HG03575 (cell line): ENCODE results near the gene FRAS1.
"Not testable (repeated sequence)": the region's sequence is repeated elsewhere in the genome, so short reads cannot be mapped to it uniquely, and the experiment has no call there.

Experiments used
- ATAC-seq: cut with Tn5 transposase; IDR thresholded peaks from one replicate; pipeline ENCODE4 v1.9.1; 2021; ENCODE audit not compliant: unreplicated experiment, insufficient number of reproducible peaks, low FRiP score; ENCODE audit errors: extremely low read depth

The FRAS1 gene

DNA sequence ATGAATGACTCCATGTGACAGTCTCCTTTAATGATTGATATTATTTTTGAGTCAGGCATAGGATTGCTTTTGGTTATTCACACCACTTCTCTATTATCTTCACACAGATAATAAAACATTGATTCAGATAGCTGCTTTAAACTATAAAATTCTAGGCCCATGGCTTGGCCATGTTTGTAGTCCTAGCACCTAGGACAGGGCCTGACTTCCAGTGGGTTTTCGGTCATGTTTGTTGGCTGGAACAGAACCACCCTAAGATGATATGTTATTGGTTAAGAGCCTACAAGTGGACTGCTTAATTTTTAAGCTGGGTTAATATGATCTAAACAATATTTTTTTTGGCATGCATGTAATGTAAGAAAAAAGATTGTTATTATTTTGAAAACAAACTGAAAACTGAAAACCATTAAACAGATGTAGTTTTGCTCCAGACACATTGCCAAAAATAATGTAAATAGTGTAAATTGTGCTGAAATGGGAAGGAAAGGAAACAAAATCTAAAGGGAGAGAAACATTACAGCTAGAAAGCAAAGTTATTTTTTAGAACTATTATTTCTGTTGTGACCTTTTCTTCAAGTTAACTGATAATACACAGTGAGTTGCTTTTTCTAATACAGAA is 98.0 kb downstream of the FRAS1 start:
- ATAC-seq = no peak

DNA sequence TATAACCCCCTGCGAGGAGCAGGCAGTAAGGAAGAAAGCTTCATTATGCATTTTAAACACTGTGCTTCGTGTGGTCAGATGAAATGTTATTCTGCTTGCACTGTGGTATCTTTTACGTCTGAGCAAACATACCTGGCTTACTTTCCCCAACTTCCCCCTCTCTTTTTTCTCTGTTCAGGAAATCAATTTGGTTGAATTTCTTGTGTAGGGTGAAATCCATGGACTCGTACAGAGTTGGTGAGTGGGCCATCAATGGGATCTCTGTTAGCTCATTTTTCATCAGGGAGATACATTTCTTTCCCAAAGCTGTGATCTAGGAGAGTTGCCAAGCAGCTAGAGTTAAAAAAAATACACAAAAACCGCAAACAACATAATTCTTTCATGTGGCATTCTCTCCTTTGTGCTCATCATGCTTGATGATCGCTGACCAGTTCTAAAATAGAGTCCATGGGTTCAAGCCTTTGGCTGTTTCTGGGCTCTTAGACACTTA is 98.5 kb downstream of the FRAS1 start:
- no peak for ATAC-seq

GRCh38 chr4:78156520-78156919 is 99.4 kb downstream of the FRAS1 start:
- no peak for ATAC-seq

GRCh38 chr4:78162342-78162741 is 105.2 kb downstream of the FRAS1 start:
- ATAC-seq = no peak

- ATAC-seq = no peak
Measured at GRCh38 chr4:78162821-78163220, 105.7 kb downstream of the FRAS1 start.

DNA sequence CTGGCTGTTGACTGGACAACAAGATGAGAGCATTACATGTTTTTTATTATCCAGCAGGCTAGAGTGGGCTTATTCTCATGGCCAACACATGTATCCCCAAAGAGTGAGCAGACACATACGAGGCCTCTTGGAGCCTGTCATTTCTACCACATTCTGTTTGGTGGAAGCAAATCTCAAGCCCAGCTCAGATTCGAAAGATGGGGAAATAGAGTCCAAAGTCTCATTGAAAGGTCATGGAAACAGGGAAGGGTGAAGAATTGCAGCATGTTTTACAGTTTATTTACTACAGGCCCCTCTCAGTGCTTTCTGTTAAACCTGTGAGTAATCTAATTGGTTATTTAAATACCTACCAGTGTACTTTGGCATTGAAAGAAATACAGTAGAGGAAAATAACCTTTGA is 108.6 kb downstream of the FRAS1 start:
- ATAC-seq = no peak

DNA sequence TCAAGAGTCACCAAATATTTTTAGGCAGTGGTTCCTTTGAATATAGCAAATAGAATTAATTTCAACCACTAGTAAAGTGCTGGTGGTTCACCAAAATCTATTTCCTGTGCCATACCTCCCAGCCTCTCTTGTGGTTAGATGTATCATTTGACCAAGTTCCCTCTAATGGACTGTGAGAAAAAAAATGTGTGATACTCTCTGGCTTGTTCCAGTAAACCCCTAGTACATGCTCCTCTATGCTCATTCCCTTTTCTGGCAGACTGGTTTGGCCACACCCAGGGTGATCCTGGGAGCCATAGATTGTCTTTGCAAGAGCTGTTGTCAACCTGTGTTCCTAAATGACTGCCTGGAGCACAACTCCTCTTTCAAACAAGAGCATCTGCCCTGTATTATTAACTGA is 109.5 kb downstream of the FRAS1 start:
- ATAC-seq = no peak

- no peak for ATAC-seq
Measured at GRCh38 chr4:78167510-78167909, 110.4 kb downstream of the FRAS1 start.

- no peak for ATAC-seq
Measured at GRCh38 chr4:78168029-78168428, 110.9 kb downstream of the FRAS1 start.

DNA sequence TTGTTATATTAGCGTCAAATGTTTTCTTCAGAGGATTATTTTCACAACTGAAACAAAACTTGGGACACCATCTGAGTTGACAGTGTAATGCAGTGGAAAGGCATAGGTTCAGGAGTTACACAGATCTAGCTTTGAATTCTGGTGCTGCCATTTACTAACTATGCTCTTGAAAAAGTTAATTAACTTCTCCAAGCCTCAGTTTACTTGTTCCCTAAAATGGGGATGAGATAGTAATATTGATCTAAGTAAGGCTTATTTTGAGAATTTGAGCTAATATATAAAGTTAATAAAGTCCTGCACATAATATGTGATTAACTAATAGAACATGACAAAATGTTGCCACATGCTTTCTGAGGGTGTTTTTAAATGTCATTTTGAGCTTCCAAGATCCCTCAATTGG is 112.6 kb downstream of the FRAS1 start:
- ATAC-seq = no peak

GRCh38 chr4:78171482-78171881 is 114.4 kb downstream of the FRAS1 start:
- no peak for ATAC-seq

GRCh38 chr4:78174891-78175290 is 117.8 kb downstream of the FRAS1 start:
- ATAC-seq = no peak

DNA sequence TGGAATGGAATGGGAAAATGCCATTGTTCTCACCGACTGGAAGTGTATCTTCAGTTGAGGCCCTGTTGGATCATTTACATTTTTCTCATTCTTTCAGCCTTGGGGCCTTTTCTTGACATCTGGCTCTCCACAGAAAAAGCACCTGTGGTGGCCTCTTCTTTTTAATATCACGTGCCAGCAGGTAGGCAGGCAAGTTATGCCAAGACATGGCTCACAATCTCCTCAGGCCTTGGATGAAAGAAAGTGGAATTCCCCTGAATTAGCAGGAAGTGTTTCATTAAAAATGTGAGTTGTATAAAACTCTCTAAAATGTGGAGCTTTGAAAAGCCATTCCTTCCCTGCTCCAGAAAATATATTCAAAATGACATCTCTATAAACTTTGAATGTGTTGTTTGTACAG is 122.1 kb downstream of the FRAS1 start:
- no peak for ATAC-seq

- not testable (repeated sequence) for ATAC-seq
Measured at GRCh38 chr4:78181681-78182234, 124.6 kb downstream of the FRAS1 start.

- ATAC-seq = no peak
Measured at GRCh38 chr4:78184584-78184983, 127.5 kb downstream of the FRAS1 start.

- no peak for ATAC-seq
Measured at GRCh38 chr4:78185117-78185516, 128.0 kb downstream of the FRAS1 start.

DNA sequence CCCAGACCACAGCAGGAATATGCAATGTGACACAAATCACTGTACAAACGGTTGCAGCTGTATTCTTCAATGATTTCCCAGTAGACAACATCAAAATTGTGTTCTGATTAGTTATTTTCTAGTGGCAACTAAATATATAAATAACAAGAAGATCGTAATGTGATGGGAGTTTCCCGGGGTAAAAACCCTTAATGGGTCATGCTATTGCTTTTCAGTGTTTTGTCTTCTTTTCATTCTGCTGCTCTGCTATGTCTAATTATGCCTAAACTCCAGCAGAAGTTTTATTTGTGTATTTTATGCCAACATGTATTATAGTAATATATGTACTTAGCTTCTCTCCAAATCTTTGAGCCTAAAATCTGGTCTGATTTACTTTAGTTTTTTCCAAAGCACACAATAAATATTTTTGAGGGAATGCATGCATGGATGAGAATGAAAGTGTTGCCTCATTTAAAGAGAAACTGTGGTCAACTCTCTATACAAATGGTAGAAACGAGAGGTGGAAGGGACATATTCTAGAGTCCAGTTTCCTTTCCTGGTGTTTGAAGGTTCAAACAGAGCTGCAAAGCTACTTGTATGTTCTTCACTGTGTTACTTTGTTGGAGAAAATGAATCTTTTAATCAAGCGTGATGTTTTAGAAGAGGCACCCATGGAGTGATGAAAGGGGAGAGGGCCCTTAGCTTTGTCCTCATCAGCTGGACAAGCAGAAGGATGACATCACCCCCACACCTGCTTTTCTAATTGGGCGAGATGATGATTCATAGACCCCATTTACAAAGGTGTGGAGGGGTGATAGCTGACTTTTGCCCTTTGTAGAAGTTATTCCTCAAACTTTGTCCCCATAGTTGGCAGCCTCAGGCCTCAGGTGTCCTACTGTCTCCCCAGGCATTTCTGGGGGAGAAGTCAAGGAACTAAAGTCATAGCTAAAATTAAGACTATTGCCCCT is 129.7 kb downstream of the FRAS1 start:
- ATAC-seq = no peak

DNA sequence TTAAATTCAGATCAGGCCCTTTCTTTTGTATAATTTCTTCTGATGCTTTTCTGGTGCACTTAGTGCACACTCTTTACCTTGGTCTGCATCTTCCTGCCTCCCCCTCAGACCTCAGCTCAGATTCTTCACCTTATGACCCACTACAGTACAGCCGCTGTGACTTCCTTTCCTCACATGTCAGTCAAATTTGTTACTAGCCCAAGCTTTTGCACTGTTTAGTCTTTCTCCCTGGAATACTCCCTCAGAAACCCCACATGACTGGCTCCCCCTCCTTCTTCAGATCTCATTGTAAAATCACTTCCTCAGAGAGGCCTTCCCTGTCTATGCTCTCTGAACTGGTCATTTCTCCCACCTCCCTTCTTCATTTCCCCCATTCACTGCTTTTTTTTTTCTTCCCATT is 132.9 kb downstream of the FRAS1 start:
- no peak for ATAC-seq

DNA sequence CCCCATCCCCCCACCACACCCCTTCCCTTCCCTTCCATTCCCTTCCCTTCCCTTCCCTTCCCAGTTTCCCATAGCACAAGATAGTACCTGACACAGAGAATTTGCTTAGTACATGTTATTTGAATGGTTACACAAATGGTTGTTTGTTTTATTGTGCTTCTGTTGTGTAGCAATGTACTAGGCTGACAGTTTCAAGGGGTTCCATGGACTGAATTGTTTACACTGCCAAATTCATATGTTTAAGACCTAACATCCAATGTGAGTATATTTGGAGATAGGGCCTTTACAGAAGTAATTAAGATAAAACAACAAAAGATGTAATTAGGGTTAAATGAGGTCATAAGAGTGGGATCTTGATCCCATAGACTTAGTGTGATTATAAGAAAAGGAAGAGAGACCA is 133.5 kb downstream of the FRAS1 start:
- no peak for ATAC-seq

DNA sequence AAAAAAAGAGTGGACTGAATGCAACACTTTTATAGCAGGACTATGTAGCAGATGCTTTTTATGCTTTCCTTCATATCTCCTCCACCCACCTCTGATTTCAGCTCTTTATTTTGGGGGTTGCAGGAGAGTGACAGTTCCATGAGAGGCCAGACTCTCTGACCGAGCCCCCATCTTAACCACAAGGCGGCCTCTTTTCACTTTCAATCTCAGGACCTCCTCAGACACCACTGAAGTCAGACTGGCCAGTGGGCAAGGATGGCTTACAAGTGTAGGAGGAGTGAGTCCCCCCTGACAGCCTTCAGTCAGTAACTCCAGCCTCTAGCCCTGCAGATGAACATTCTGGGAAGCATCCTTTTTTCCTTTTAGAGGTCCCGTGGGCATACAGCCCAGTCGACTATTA is 140.8 kb downstream of the FRAS1 start:
- ATAC-seq = no peak
